Calu3 (cell line): ENCODE measurements around the gene TAAR9. TPM values are rescaled to one million over a fixed set of nuclear protein-coding genes. Genes with fewer than 3 reads are reported as not detected.
A peak's percentile ranks its signal among the peaks of the same experiment; 100 is the strongest.
"Not testable (repeated sequence)": the region's sequence is repeated elsewhere in the genome, so short reads cannot be mapped to it uniquely, and the experiment has no call there.

Source experiments
- BruUV-seq: library from RNA; stranded (reverse); fragments of 400-500 nt; replicated peaks from 2 replicates; lab custom pipeline; 2021; lab: Mats Ljungman, UMichigan
- CTCF ChIA-PET: fragments of 300-600 bp; sonication (Branson Sonifier 250); formaldehyde crosslinking; loops from one replicate; lab custom pipeline; 2022; ENCODE audit warnings: antibody characterized with exemption; lab: Charles Lee
- DNase-seq: peaks from one replicate; pipeline ENCODE4 v3.0.0; 2022
- H3K27ac Mint-ChIP-seq: one replicate; pipeline ENCODE4 v1.8.0; 2022; ENCODE audit warnings: mixed read lengths; ENCODE audit not compliant: unreplicated experiment
- H3K27me3 Mint-ChIP-seq: one replicate; pipeline ENCODE4 v1.8.0; 2022; ENCODE audit warnings: mixed read lengths; ENCODE audit not compliant: unreplicated experiment
- H3K36me3 Mint-ChIP-seq: one replicate; pipeline ENCODE4 v1.8.0; 2022; ENCODE audit warnings: mild to moderate bottlenecking, moderate library complexity, mixed read lengths; ENCODE audit not compliant: insufficient read depth, unreplicated experiment
- H3K4me1 Mint-ChIP-seq: one replicate; pipeline ENCODE4 v1.8.0; 2022; ENCODE audit warnings: mild to moderate bottlenecking, low read depth, mixed read lengths; ENCODE audit not compliant: unreplicated experiment
- H3K4me3 Mint-ChIP-seq: one replicate; pipeline ENCODE4 v1.8.0; 2022; ENCODE audit warnings: mild to moderate bottlenecking, low read depth, moderate library complexity, mixed read lengths; ENCODE audit not compliant: unreplicated experiment
- H3K9me3 Mint-ChIP-seq: one replicate; pipeline ENCODE4 v1.8.0; 2022; ENCODE audit warnings: low read depth, mixed read lengths; ENCODE audit not compliant: unreplicated experiment
- CTCF ChIP-seq: fragments of 200-600 bp; IDR thresholded peaks from one replicate; pipeline ENCODE4 v1.8.0; 2022; ENCODE audit warnings: antibody characterized with exemption; ENCODE audit not compliant: unreplicated experiment
- intact Hi-C: fragments of 100-400 bp; cut with micrococcal nuclease; formaldehyde crosslinking; loops from one replicate; pipeline ENCODE4 v1.10.0; 2022; ENCODE audit not compliant: unreplicated experiment
- total RNA-seq: library from RNA; stranded (reverse); gene quantifications from 2 replicates; pipeline ENCODE4 v1.2.3, GENCODE V29; 2022

Gene TAAR9
- total RNA-seq, 1 experiment from 2014 or later: not detected

GRCh38 chr6:132527791-132528190, 10.3 kb upstream of the TAAR9 start:
- Mint-ChIP-seq H3K27ac (peak overlapping the region; percentile 23), H3K36me3 (no peaks in the 10 kb centered on the region), H3K9me3 (peaks cover 3% of the 10 kb centered on the region), H3K4me1 (no peaks in the 10 kb centered on the region), H3K4me3 (no peak overlapping the region), H3K27me3 (no peaks in the 10 kb centered on the region)
- CTCF ChIA-PET: no interaction called here
- no peak for DNase-seq
- no peak for TF ChIP-seq CTCF
- no TSS peak for BruUV-seq
- intact Hi-C loops: no loop called here

- peak; percentile 76 for DNase-seq
- no peaks in the 10 kb centered on the region for H3K36me3 Mint-ChIP-seq
- no peaks in the 10 kb centered on the region for H3K27me3 Mint-ChIP-seq
- no peaks in the 10 kb centered on the region for H3K9me3 Mint-ChIP-seq
- peak overlapping the region; percentile 50 for H3K27ac Mint-ChIP-seq
- peak; percentile 64 for TF ChIP-seq CTCF
- BruUV-seq: no TSS peak
- intact Hi-C loops: loop anchor here (1.0 to 5.0 kb wide), 4 partner anchors 82 to 238 kb away; no protein-coding TSS in a partner anchor
- peak overlapping the region; percentile 37 for H3K4me3 Mint-ChIP-seq
- CTCF ChIA-PET: interaction anchor here (0.6 to 1.2 kb wide), 8 partner anchors 68 to 238 kb away, joined by 3 to 24 read pairs (median 4); no protein-coding TSS in a partner anchor
- no peaks in the 10 kb centered on the region for H3K4me1 Mint-ChIP-seq
These were observed 7.6 kb upstream of the TAAR9 start for GRCh38 chr6:132530293-132530974.

GRCh38 chr6:132534546-132534945, 3.5 kb upstream of the TAAR9 start:
- H3K4me1 Mint-ChIP-seq: peaks cover 16% of the 10 kb centered on the region

GRCh38 chr6:132537145-132537544, 932 bp upstream of the TAAR9 start:
- Mint-ChIP-seq H3K27me3 (no peaks in the 10 kb centered on the region), H3K4me1 (peaks cover 16% of the 10 kb centered on the region), H3K4me3 (no peak overlapping the region), H3K36me3 (no peaks in the 10 kb centered on the region), H3K27ac (no peak overlapping the region), H3K9me3 (no peaks in the 10 kb centered on the region)
- no TSS peak for BruUV-seq
- intact Hi-C loops: loop anchor here (5.0 kb wide), 1 partner anchor 55 kb away; no protein-coding TSS in a partner anchor
- DNase-seq: no peak
- CTCF ChIA-PET: interaction anchor here (0.7 kb wide), 1 partner anchor 62 kb away, joined by 3 read pairs; no protein-coding TSS in a partner anchor
- no peak for TF ChIP-seq CTCF

More at GRCh38 chr6:132534546-132534945, 3.5 kb upstream of the TAAR9 start:
- H3K27me3 Mint-ChIP-seq, CTCF ChIA-PET, H3K9me3 Mint-ChIP-seq, BruUV-seq, DNase-seq, H3K4me3 Mint-ChIP-seq, H3K36me3 Mint-ChIP-seq, H3K27ac Mint-ChIP-seq: not testable (repeated sequence)
- intact Hi-C loops: loop anchor here (5.0 kb wide), 1 partner anchor 78 kb away; no protein-coding TSS in a partner anchor

- Mint-ChIP-seq H3K27me3 (no peaks in the 10 kb centered on the region), H3K36me3 (no peaks in the 10 kb centered on the region), H3K9me3 (no peaks in the 10 kb centered on the region), H3K4me3 (no peak overlapping the region), H3K4me1 (peaks cover 10% of the 10 kb centered on the region), H3K27ac (no peak overlapping the region)
- no TSS peak for BruUV-seq
- intact Hi-C loops: no loop called here
- TF ChIP-seq CTCF: no peak
- CTCF ChIA-PET: no interaction called here
- no peak for DNase-seq
These were observed 6.7 kb downstream of the TAAR9 start for GRCh38 chr6:132544826-132545225.
